Measurements from ENCODE around the gene UBXN6.

Gene UBXN6

GRCh38 chr19:4402171-4403004 is 55.2 kb downstream of the UBXN6 start, which contains the start of gene CHAF1A:
Gene CHAF1A, plus strand, starts transcription at chr19:4402640. Its CDS starts 123 bp downstream, at chr19:4402763.
- DNase-seq, result peak; percentile 100

- DNase-seq, result no peak
Observed at GRCh38 chr19:4401769-4402170, 55.8 kb downstream of the UBXN6 start.

- peak; percentile 82 for DNase-seq
Observed at GRCh38 chr19:4400135-4400936, 57.3 kb downstream of the UBXN6 start, which contains the start of gene SH3GL1. Gene SH3GL1, minus strand, starts transcription at chr19:4400547. Its CDS starts 179 bp downstream, at chr19:4400368.

- DNase-seq, result no peak
Observed at GRCh38 chr19:4399812-4400134, 57.8 kb downstream of the UBXN6 start.

GRCh38 chr19:4396949-4397783 is 60.4 kb downstream of the UBXN6 start:
- no peak for DNase-seq
